H1 (cell line): ENCODE data around the gene PDGFB.

Experiments used
- GTF2F1 ChIP-seq: IDR thresholded peaks from 2 replicates; pipeline ENCODE4 v1.6.1; 2012; ENCODE audit warnings: low read depth, low read length, improper control_type of control experiment, borderline replicate concordance
- JUN ChIP-seq: IDR thresholded peaks from 2 replicates; pipeline ENCODE4 v1.6.1; 2011; ENCODE audit warnings: low read depth, mild to moderate bottlenecking, improper control_type of control experiment, low read length
- KDM1A ChIP-seq: fragments of 200-600, 300-600 bp; sonication (generic); IDR thresholded peaks from 2 replicates; pipeline ENCODE4 v1.7.1; 2016; ENCODE audit warnings: mild to moderate bottlenecking, low read length, borderline replicate concordance
- MAFK ChIP-seq: IDR thresholded peaks from 2 replicates; pipeline ENCODE4 v1.6.1; 2012; ENCODE audit warnings: low read depth, mild to moderate bottlenecking, improper control_type of control experiment, low read length
- POLR2A ChIP-seq, 2 experiments: IDR thresholded peaks; 1 replicate in 1 of 2; 2 replicates in 1 of 2; pipeline ENCODE4 v1.6.1; 2011; ENCODE audit warnings: low read depth in 2 of 2, low read length in 2 of 2, mild to moderate bottlenecking in 2 of 2; ENCODE audit errors: control extremely low read depth in 1 of 2
- SP4 ChIP-seq: IDR thresholded peaks from 2 replicates; pipeline ENCODE4 v1.6.1; 2012; ENCODE audit warnings: low read length, inconsistent platforms
- ZNF274 ChIP-seq: IDR thresholded peaks from 2 replicates; pipeline ENCODE4 v1.7.0; 2012; ENCODE audit warnings: low read length, borderline replicate concordance; ENCODE audit errors: extremely low read depth
- TF ChIP-seq, protein P1 (sequence below), 3 experiments: IDR thresholded peaks; 1 replicate in 2 of 3; 2 replicates in 1 of 3; pipeline versions ENCODE4 v1.5.1 to v1.6.1; 2011; ENCODE audit warnings: low read length in 3 of 3, mild to moderate bottlenecking in 3 of 3, inconsistent platforms in 2 of 3, low read depth in 1 of 3, moderate library complexity in 1 of 3; ENCODE audit not compliant: insufficient read depth in 1 of 3; ENCODE audit errors: control extremely low read depth in 1 of 3
- TF ChIP-seq, protein P2 (sequence below): IDR thresholded peaks from 2 replicates; pipeline ENCODE4 v1.6.1; 2011; ENCODE audit warnings: low read length, improper control_type of control experiment
- TF ChIP-seq, protein P3 (sequence below): IDR thresholded peaks from 2 replicates; pipeline ENCODE4 v1.6.1; 2012; ENCODE audit warnings: low read length, inconsistent platforms
- TF ChIP-seq, protein P4 (sequence below): IDR thresholded peaks from 2 replicates; pipeline ENCODE4 v1.6.1; 2012; ENCODE audit warnings: inconsistent platforms

DNA sequence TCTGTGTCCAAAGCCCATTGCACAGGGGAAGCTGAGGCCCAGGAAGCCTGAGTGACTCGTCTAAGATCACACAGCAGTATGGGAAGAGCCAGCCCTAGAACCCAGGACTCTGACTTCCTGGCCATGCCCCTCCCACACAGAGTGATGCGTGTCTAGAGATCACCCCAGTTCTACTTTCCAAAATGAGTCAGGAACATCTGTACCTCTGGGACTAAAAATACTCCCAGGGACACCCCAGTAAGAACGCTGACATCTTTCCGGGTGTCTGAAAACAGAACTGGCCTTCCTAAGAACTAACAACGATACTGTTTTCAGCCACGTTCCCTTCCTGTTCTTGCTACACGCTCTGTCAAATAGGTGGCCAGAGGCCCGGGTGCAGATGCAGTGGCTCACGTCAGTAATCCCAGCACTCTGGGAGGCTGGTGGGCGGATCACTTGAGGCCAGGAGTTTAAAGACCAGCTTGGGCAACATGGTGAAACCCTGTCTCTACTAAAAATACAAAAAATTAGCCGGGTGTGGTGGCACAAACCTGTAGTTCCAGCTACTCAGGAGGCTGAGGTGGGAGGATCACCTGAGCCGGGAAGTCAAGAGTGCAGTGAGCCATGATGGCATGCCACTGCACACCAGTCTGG, 21.7 kb upstream of the PDGFB start:
- no peak for TF ChIP-seq SP4
- no peak for TF ChIP-seq MAFK
- TF ChIP-seq, protein P1, sequence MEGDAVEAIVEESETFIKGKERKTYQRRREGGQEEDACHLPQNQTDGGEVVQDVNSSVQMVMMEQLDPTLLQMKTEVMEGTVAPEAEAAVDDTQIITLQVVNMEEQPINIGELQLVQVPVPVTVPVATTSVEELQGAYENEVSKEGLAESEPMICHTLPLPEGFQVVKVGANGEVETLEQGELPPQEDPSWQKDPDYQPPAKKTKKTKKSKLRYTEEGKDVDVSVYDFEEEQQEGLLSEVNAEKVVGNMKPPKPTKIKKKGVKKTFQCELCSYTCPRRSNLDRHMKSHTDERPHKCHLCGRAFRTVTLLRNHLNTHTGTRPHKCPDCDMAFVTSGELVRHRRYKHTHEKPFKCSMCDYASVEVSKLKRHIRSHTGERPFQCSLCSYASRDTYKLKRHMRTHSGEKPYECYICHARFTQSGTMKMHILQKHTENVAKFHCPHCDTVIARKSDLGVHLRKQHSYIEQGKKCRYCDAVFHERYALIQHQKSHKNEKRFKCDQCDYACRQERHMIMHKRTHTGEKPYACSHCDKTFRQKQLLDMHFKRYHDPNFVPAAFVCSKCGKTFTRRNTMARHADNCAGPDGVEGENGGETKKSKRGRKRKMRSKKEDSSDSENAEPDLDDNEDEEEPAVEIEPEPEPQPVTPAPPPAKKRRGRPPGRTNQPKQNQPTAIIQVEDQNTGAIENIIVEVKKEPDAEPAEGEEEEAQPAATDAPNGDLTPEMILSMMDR (IDR thresholded peaks at IDR 0.05; ENCODE audit: control extremely low read depth in 1 of 3, insufficient read depth in 1 of 3, low read depth in 1 of 3, low read length in 3 of 3) = no peak
- TF ChIP-seq, protein P2, sequence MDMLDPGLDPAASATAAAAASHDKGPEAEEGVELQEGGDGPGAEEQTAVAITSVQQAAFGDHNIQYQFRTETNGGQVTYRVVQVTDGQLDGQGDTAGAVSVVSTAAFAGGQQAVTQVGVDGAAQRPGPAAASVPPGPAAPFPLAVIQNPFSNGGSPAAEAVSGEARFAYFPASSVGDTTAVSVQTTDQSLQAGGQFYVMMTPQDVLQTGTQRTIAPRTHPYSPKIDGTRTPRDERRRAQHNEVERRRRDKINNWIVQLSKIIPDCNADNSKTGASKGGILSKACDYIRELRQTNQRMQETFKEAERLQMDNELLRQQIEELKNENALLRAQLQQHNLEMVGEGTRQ = no peak
- no peak for TF ChIP-seq ZNF274
- no peak for TF ChIP-seq GTF2F1
- no peak for TF ChIP-seq KDM1A
- no peak for TF ChIP-seq JUN
- TF ChIP-seq, protein P3, sequence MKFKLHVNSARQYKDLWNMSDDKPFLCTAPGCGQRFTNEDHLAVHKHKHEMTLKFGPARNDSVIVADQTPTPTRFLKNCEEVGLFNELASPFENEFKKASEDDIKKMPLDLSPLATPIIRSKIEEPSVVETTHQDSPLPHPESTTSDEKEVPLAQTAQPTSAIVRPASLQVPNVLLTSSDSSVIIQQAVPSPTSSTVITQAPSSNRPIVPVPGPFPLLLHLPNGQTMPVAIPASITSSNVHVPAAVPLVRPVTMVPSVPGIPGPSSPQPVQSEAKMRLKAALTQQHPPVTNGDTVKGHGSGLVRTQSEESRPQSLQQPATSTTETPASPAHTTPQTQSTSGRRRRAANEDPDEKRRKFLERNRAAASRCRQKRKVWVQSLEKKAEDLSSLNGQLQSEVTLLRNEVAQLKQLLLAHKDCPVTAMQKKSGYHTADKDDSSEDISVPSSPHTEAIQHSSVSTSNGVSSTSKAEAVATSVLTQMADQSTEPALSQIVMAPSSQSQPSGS = no peak
- TF ChIP-seq, protein P4, sequence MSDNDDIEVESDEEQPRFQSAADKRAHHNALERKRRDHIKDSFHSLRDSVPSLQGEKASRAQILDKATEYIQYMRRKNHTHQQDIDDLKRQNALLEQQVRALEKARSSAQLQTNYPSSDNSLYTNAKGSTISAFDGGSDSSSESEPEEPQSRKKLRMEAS = no peak
- no peak for TF ChIP-seq POLR2A (IDR thresholded peaks at IDR 0.05; ENCODE audit: control extremely low read depth in 1 of 2, low read depth in 2 of 2, low read length in 2 of 2)
